Endothelial cell of umbilical vein (primary cell): ENCODE measurements around the gene TMEM120B.

Source experiments
- CTCF ChIP-seq, 2 donors: IDR thresholded peaks; 1 replicate in 1 of 2; 2 replicates in 1 of 2; pipeline ENCODE4 v1.5.1; 2011; ENCODE audit warnings: low read length in 2 of 2, mild to moderate bottlenecking in 2 of 2, moderate library complexity in 2 of 2, control low read depth in 1 of 2, inconsistent platforms in 1 of 2, low read depth in 1 of 2; ENCODE audit not compliant: insufficient read depth in 1 of 2; ENCODE audit errors: extremely low read depth in 1 of 2
- EZH2 ChIP-seq: IDR thresholded peaks from 2 replicates; pipeline ENCODE4 v1.6.1; 2012; ENCODE audit warnings: borderline replicate concordance, low read depth, mild to moderate bottlenecking, moderate library complexity, low read length, inconsistent platforms; ENCODE audit not compliant: severe bottlenecking
- MAX ChIP-seq: IDR thresholded peaks from 2 replicates; pipeline ENCODE4 v1.6.1; 2011; ENCODE audit not compliant: insufficient read depth, insufficient read length
- MYC ChIP-seq: IDR thresholded peaks from one replicate; pipeline ENCODE4 v1.6.1; 2011; ENCODE audit warnings: mild to moderate bottlenecking, low read depth, low read length
- POLR2A ChIP-seq: IDR thresholded peaks from 2 replicates; pipeline ENCODE4 v1.6.1; 2012; ENCODE audit warnings: low read depth, mild to moderate bottlenecking, control low read depth, low read length
- POLR2AphosphoS5 ChIP-seq: IDR thresholded peaks from 2 replicates; pipeline ENCODE4 v1.6.1; 2012; ENCODE audit warnings: low read depth, mild to moderate bottlenecking, control low read depth, low read length, moderate library complexity; ENCODE audit not compliant: insufficient read depth

- TF ChIP-seq CTCF (IDR thresholded peaks at IDR 0.05; ENCODE audit: extremely low read depth in 1 of 2, insufficient read depth in 1 of 2, low read depth in 1 of 2, low read length in 2 of 2) (peak; percentile 95 to 98), MAX (no peak), POLR2AphosphoS5 (no peak), POLR2A (no peak), MYC (no peak), EZH2 (no peak)
Measured at GRCh38 chr12:121795034-121795968, 82.7 kb downstream of the TMEM120B start.
